Hepatocyte (in vitro differentiated cells): ENCODE measurements around the gene IL27RA.

Experiments used
- EZH2 ChIP-seq: fragments of 200-600 bp; sonication (generic); IDR thresholded peaks from 2 replicates; pipeline ENCODE4 v1.6.1; 2016; ENCODE audit warnings: antibody characterized with exemption, mild to moderate bottlenecking, borderline replicate concordance
- TF ChIP-seq, protein P1 (sequence below): fragments of 200-600 bp; sonication (generic); IDR thresholded peaks from 2 replicates; pipeline ENCODE4 v1.5.1; 2016; ENCODE audit warnings: antibody characterized with exemption, mild to moderate bottlenecking; ENCODE audit not compliant: poor library complexity

DNA sequence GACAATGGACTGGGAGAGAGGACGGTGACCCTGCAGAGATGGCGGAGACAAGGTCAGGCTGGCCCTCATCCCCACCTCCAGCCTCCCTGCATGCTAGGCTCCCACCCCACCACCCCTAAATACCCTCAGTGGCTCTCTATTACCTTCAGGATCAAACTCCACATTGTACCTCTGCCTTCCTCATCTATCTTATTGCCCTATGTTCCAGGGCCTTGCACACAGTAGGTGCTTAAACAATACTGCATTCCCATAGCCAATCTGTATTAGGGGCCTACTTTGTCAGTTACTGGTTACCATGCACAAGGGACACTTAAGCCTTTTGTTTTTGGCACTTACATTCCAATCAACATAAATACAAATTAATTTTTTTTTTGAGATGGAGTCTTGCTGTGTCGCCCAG, 23.8 kb downstream of the IL27RA start:
- TF ChIP-seq, protein P1, sequence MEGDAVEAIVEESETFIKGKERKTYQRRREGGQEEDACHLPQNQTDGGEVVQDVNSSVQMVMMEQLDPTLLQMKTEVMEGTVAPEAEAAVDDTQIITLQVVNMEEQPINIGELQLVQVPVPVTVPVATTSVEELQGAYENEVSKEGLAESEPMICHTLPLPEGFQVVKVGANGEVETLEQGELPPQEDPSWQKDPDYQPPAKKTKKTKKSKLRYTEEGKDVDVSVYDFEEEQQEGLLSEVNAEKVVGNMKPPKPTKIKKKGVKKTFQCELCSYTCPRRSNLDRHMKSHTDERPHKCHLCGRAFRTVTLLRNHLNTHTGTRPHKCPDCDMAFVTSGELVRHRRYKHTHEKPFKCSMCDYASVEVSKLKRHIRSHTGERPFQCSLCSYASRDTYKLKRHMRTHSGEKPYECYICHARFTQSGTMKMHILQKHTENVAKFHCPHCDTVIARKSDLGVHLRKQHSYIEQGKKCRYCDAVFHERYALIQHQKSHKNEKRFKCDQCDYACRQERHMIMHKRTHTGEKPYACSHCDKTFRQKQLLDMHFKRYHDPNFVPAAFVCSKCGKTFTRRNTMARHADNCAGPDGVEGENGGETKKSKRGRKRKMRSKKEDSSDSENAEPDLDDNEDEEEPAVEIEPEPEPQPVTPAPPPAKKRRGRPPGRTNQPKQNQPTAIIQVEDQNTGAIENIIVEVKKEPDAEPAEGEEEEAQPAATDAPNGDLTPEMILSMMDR = no peak
- TF ChIP-seq EZH2 = no peak
